GM19468 (cell line): ENCODE results near the gene BCAS1.

ENCODE experiments used
- ATAC-seq: cut with Tn5 transposase; IDR thresholded peaks from one replicate; pipeline ENCODE4 v1.9.1; 2021; ENCODE audit warnings: mild to moderate bottlenecking, moderate library complexity, moderate number of reproducible peaks; ENCODE audit not compliant: unreplicated experiment; ENCODE audit errors: extremely low read depth

Gene BCAS1

GRCh38 chr20:53917145-53918019 is 153.0 kb downstream of the BCAS1 start:
- peak; percentile 67 for ATAC-seq

GRCh38 chr20:53916173-53916512 is 154.3 kb downstream of the BCAS1 start:
- ATAC-seq: no peak

GRCh38 chr20:53915446-53916172 is 154.8 kb downstream of the BCAS1 start:
- peak; percentile 44 for ATAC-seq

GRCh38 chr20:53914781-53915445 is 155.5 kb downstream of the BCAS1 start:
- no peak for ATAC-seq

GRCh38 chr20:53914091-53914780 is 156.2 kb downstream of the BCAS1 start:
- no peak for ATAC-seq

- ATAC-seq: no peak
These were observed 159.1 kb downstream of the BCAS1 start for GRCh38 chr20:53911301-53911700.

GRCh38 chr20:53910351-53911002 is 159.9 kb downstream of the BCAS1 start:
- ATAC-seq: no peak

GRCh38 chr20:53907968-53908751 is 162.2 kb downstream of the BCAS1 start:
- no peak for ATAC-seq

GRCh38 chr20:53905820-53906191 is 164.6 kb downstream of the BCAS1 start:
- ATAC-seq: no peak

- ATAC-seq: no peak
These were observed 165.2 kb downstream of the BCAS1 start for GRCh38 chr20:53905019-53905819.

- ATAC-seq: no peak
These were observed 166.1 kb downstream of the BCAS1 start for GRCh38 chr20:53904261-53904660.

- ATAC-seq: no peak
These were observed 166.8 kb downstream of the BCAS1 start for GRCh38 chr20:53903652-53903987.

- ATAC-seq: no peak
These were observed 167.3 kb downstream of the BCAS1 start for GRCh38 chr20:53902968-53903651.

- no peak for ATAC-seq
These were observed 168.8 kb downstream of the BCAS1 start for GRCh38 chr20:53901497-53902096.

- ATAC-seq: no peak
These were observed 169.3 kb downstream of the BCAS1 start for GRCh38 chr20:53901064-53901463.

GRCh38 chr20:53900380-53900999 is 169.9 kb downstream of the BCAS1 start:
- no peak for ATAC-seq
